HG03354 (cell line): Measurements from ENCODE around the gene RALGAPA1.
"Not testable (repeated sequence)": the region's sequence is repeated elsewhere in the genome, so short reads cannot be mapped to it uniquely, and the experiment has no call there.

Experiments used
- ATAC-seq: cut with Tn5 transposase; IDR thresholded peaks from one replicate; pipeline ENCODE4 v1.9.1; 2021; ENCODE audit warnings: mild to moderate bottlenecking; ENCODE audit not compliant: unreplicated experiment, poor library complexity, severe bottlenecking

Gene RALGAPA1

GRCh38 chr14:35824446-35825165 lies 15.5 kb upstream of the RALGAPA1 start:
- not testable (repeated sequence) for ATAC-seq

GRCh38 chr14:35822501-35822900 lies 13.4 kb upstream of the RALGAPA1 start:
- ATAC-seq: no peak

GRCh38 chr14:35821564-35822411 lies 12.7 kb upstream of the RALGAPA1 start:
- ATAC-seq: no peak

GRCh38 chr14:35819591-35820540 lies 10.8 kb upstream of the RALGAPA1 start:
- no peak for ATAC-seq

- no peak for ATAC-seq
Measured at GRCh38 chr14:35818346-35819115, 9.4 kb upstream of the RALGAPA1 start.

GRCh38 chr14:35814371-35815005 lies 5.4 kb upstream of the RALGAPA1 start:
- peak; percentile 83 for ATAC-seq

- no peak for ATAC-seq
Measured at GRCh38 chr14:35810963-35811362, 1.9 kb upstream of the RALGAPA1 start.

GRCh38 chr14:35809597-35809996 lies 502 bp upstream of the RALGAPA1 start:
- no peak for ATAC-seq

- ATAC-seq: no peak
Measured at GRCh38 chr14:35808076-35808637, 938 bp downstream of the RALGAPA1 start.

GRCh38 chr14:35807131-35807961 lies 1.7 kb downstream of the RALGAPA1 start:
- no peak for ATAC-seq

- no peak for ATAC-seq
Measured at GRCh38 chr14:35806006-35806907, 2.8 kb downstream of the RALGAPA1 start.

- ATAC-seq: no peak
Measured at GRCh38 chr14:35797796-35798195, 11.3 kb downstream of the RALGAPA1 start.

GRCh38 chr14:35789651-35790050 lies 19.4 kb downstream of the RALGAPA1 start:
- ATAC-seq: no peak

- no peak for ATAC-seq
Measured at GRCh38 chr14:35786856-35787255, 22.2 kb downstream of the RALGAPA1 start.

GRCh38 chr14:35783699-35784098 lies 25.4 kb downstream of the RALGAPA1 start:
- ATAC-seq: no peak

- no peak for ATAC-seq
Measured at GRCh38 chr14:35779368-35779767, 29.7 kb downstream of the RALGAPA1 start.

- not testable (repeated sequence) for ATAC-seq
Measured at GRCh38 chr14:35777550-35777949, 31.5 kb downstream of the RALGAPA1 start.
